ENCODE data around the gene LSAMP.

LSAMP gene

GRCh38 chr3:115990669-115991068, 454.6 kb downstream of the LSAMP start:
- Histone ChIP-seq H2AFZ (ENCODE audit: low read depth, low read length) (no peak overlapping the region), H3K9me3 (ENCODE audit: low read length) (no peaks in the 10 kb centered on the region), H3K27me3 (ENCODE audit: insufficient read depth, low read length) (no peaks in the 10 kb centered on the region), H3K4me1 (ENCODE audit: insufficient read depth, low read length) (no peaks in the 10 kb centered on the region), H3K36me3 (ENCODE audit: insufficient read depth, low read length) (no peaks in the 10 kb centered on the region), H3K4me3 (ENCODE audit: low read length) (no peak overlapping the region)

GRCh38 chr3:115989684-115990421, 455.4 kb downstream of the LSAMP start:
- H3K9me3 ChIP-seq (ENCODE audit: low read length), result no peaks in the 10 kb centered on the region
- H2AFZ ChIP-seq (ENCODE audit: low read depth, low read length), result no peak overlapping the region
- no peak overlapping the region for H3K4me3 ChIP-seq (ENCODE audit: low read length)
- H3K27me3 ChIP-seq (ENCODE audit: insufficient read depth, low read length), result no peaks in the 10 kb centered on the region
- H3K4me1 ChIP-seq (ENCODE audit: insufficient read depth, low read length), result no peaks in the 10 kb centered on the region
- no peaks in the 10 kb centered on the region for H3K36me3 ChIP-seq (ENCODE audit: insufficient read depth, low read length)

- H3K9me3 ChIP-seq (ENCODE audit: low read length), result no peaks in the 10 kb centered on the region
- no peak overlapping the region for H2AFZ ChIP-seq (ENCODE audit: low read depth, low read length)
- no peaks in the 10 kb centered on the region for H3K27me3 ChIP-seq (ENCODE audit: insufficient read depth, low read length)
- H3K4me3 ChIP-seq (ENCODE audit: low read length), result no peak overlapping the region
- H3K36me3 ChIP-seq (ENCODE audit: insufficient read depth, low read length), result no peaks in the 10 kb centered on the region
- H3K4me1 ChIP-seq (ENCODE audit: insufficient read depth, low read length), result no peaks in the 10 kb centered on the region
These were observed 458.6 kb downstream of the LSAMP start for GRCh38 chr3:115986555-115987207.

GRCh38 chr3:115982629-115983028, 462.7 kb downstream of the LSAMP start:
- Histone ChIP-seq H3K9me3 (ENCODE audit: low read length) (no peaks in the 10 kb centered on the region), H2AFZ (ENCODE audit: low read depth, low read length) (no peak overlapping the region), H3K4me1 (ENCODE audit: insufficient read depth, low read length) (no peaks in the 10 kb centered on the region), H3K4me3 (ENCODE audit: low read length) (no peak overlapping the region), H3K27me3 (ENCODE audit: insufficient read depth, low read length) (no peaks in the 10 kb centered on the region), H3K36me3 (ENCODE audit: insufficient read depth, low read length) (no peaks in the 10 kb centered on the region)

- Histone ChIP-seq H3K9me3 (ENCODE audit: low read length) (no peaks in the 10 kb centered on the region), H3K4me1 (ENCODE audit: insufficient read depth, low read length) (no peaks in the 10 kb centered on the region), H3K4me3 (ENCODE audit: low read length) (no peak overlapping the region), H2AFZ (ENCODE audit: low read depth, low read length) (no peak overlapping the region), H3K27me3 (ENCODE audit: insufficient read depth, low read length) (no peaks in the 10 kb centered on the region), H3K36me3 (ENCODE audit: insufficient read depth, low read length) (no peaks in the 10 kb centered on the region)
These were observed 463.2 kb downstream of the LSAMP start for GRCh38 chr3:115982108-115982507.

- Histone ChIP-seq H3K27me3 (ENCODE audit: insufficient read depth, low read length) (no peaks in the 10 kb centered on the region), H2AFZ (ENCODE audit: low read depth, low read length) (no peak overlapping the region), H3K4me3 (ENCODE audit: low read length) (no peak overlapping the region), H3K4me1 (ENCODE audit: insufficient read depth, low read length) (no peaks in the 10 kb centered on the region), H3K9me3 (ENCODE audit: low read length) (no peaks in the 10 kb centered on the region), H3K36me3 (ENCODE audit: insufficient read depth, low read length) (no peaks in the 10 kb centered on the region)
These were observed 464.6 kb downstream of the LSAMP start for GRCh38 chr3:115980709-115981108.

- Histone ChIP-seq H3K36me3 (ENCODE audit: insufficient read depth, low read length) (no peaks in the 10 kb centered on the region), H3K9me3 (ENCODE audit: low read length) (no peaks in the 10 kb centered on the region), H3K27me3 (ENCODE audit: insufficient read depth, low read length) (no peaks in the 10 kb centered on the region), H2AFZ (ENCODE audit: low read depth, low read length) (no peak overlapping the region), H3K4me3 (ENCODE audit: low read length) (no peak overlapping the region), H3K4me1 (ENCODE audit: insufficient read depth, low read length) (no peaks in the 10 kb centered on the region)
These were observed 467.4 kb downstream of the LSAMP start for GRCh38 chr3:115977866-115978265.

- no peaks in the 10 kb centered on the region for H3K4me1 ChIP-seq (ENCODE audit: insufficient read depth, low read length)
- no peak overlapping the region for H2AFZ ChIP-seq (ENCODE audit: low read depth, low read length)
- H3K36me3 ChIP-seq (ENCODE audit: insufficient read depth, low read length), result no peaks in the 10 kb centered on the region
- H3K27me3 ChIP-seq (ENCODE audit: insufficient read depth, low read length), result no peaks in the 10 kb centered on the region
- H3K4me3 ChIP-seq (ENCODE audit: low read length), result no peak overlapping the region
- H3K9me3 ChIP-seq (ENCODE audit: low read length), result no peaks in the 10 kb centered on the region
These were observed 469.5 kb downstream of the LSAMP start for GRCh38 chr3:115975796-115976195.

GRCh38 chr3:115975353-115975752, 469.9 kb downstream of the LSAMP start:
- Histone ChIP-seq H3K27me3 (ENCODE audit: insufficient read depth, low read length) (no peaks in the 10 kb centered on the region), H3K36me3 (ENCODE audit: insufficient read depth, low read length) (no peaks in the 10 kb centered on the region), H3K4me1 (ENCODE audit: insufficient read depth, low read length) (no peaks in the 10 kb centered on the region), H3K4me3 (ENCODE audit: low read length) (no peak overlapping the region), H2AFZ (ENCODE audit: low read depth, low read length) (no peak overlapping the region), H3K9me3 (ENCODE audit: low read length) (no peaks in the 10 kb centered on the region)

GRCh38 chr3:115974940-115975339, 470.3 kb downstream of the LSAMP start:
- H3K36me3 ChIP-seq (ENCODE audit: insufficient read depth, low read length), result no peaks in the 10 kb centered on the region
- no peaks in the 10 kb centered on the region for H3K9me3 ChIP-seq (ENCODE audit: low read length)
- H2AFZ ChIP-seq (ENCODE audit: low read depth, low read length), result no peak overlapping the region
- no peak overlapping the region for H3K4me3 ChIP-seq (ENCODE audit: low read length)
- no peaks in the 10 kb centered on the region for H3K4me1 ChIP-seq (ENCODE audit: insufficient read depth, low read length)
- no peaks in the 10 kb centered on the region for H3K27me3 ChIP-seq (ENCODE audit: insufficient read depth, low read length)

- no peaks in the 10 kb centered on the region for H3K9me3 ChIP-seq (ENCODE audit: low read length)
- no peaks in the 10 kb centered on the region for H3K27me3 ChIP-seq (ENCODE audit: insufficient read depth, low read length)
- H3K4me1 ChIP-seq (ENCODE audit: insufficient read depth, low read length), result no peaks in the 10 kb centered on the region
- no peak overlapping the region for H3K4me3 ChIP-seq (ENCODE audit: low read length)
- no peaks in the 10 kb centered on the region for H3K36me3 ChIP-seq (ENCODE audit: insufficient read depth, low read length)
- no peak overlapping the region for H2AFZ ChIP-seq (ENCODE audit: low read depth, low read length)
These were observed 476.4 kb downstream of the LSAMP start for GRCh38 chr3:115968871-115969270.

GRCh38 chr3:115961380-115961779, 483.9 kb downstream of the LSAMP start:
- Histone ChIP-seq H3K4me3 (ENCODE audit: low read length) (no peak overlapping the region), H3K4me1 (ENCODE audit: insufficient read depth, low read length) (no peaks in the 10 kb centered on the region), H3K9me3 (ENCODE audit: low read length) (no peaks in the 10 kb centered on the region), H2AFZ (ENCODE audit: low read depth, low read length) (no peak overlapping the region), H3K27me3 (ENCODE audit: insufficient read depth, low read length) (no peaks in the 10 kb centered on the region), H3K36me3 (ENCODE audit: insufficient read depth, low read length) (no peaks in the 10 kb centered on the region)

- Histone ChIP-seq H2AFZ (ENCODE audit: low read depth, low read length) (no peak overlapping the region), H3K27me3 (ENCODE audit: insufficient read depth, low read length) (no peaks in the 10 kb centered on the region), H3K36me3 (ENCODE audit: insufficient read depth, low read length) (no peaks in the 10 kb centered on the region), H3K4me1 (ENCODE audit: insufficient read depth, low read length) (no peaks in the 10 kb centered on the region), H3K9me3 (ENCODE audit: low read length) (no peaks in the 10 kb centered on the region), H3K4me3 (ENCODE audit: low read length) (no peak overlapping the region)
These were observed 484.5 kb downstream of the LSAMP start for GRCh38 chr3:115960799-115961198.

- no peaks in the 10 kb centered on the region for H3K9me3 ChIP-seq (ENCODE audit: low read length)
- no peaks in the 10 kb centered on the region for H3K4me1 ChIP-seq (ENCODE audit: insufficient read depth, low read length)
- no peaks in the 10 kb centered on the region for H3K27me3 ChIP-seq (ENCODE audit: insufficient read depth, low read length)
- no peak overlapping the region for H2AFZ ChIP-seq (ENCODE audit: low read depth, low read length)
- H3K36me3 ChIP-seq (ENCODE audit: insufficient read depth, low read length), result no peaks in the 10 kb centered on the region
- no peak overlapping the region for H3K4me3 ChIP-seq (ENCODE audit: low read length)
These were observed 486.8 kb downstream of the LSAMP start for GRCh38 chr3:115958526-115958925.
